Testis (tissue), 2 donors: ENCODE results near the gene PRKAG2.

Experiments used
- CTCF ChIP-seq, 3 experiments: fragments of 450-650 bp in 2 of 3; fragments of 200-600 bp in 1 of 3; sonication (generic) in 1 of 3; IDR thresholded peaks; one replicate each; pipeline ENCODE4 v1.5.1; 2016 to 2019; ENCODE audit warnings: antibody characterized with exemption in 3 of 3, mild to moderate bottlenecking in 2 of 3, moderate library complexity in 1 of 3
- POLR2A ChIP-seq: fragments of 450-650 bp; IDR thresholded peaks from one replicate; pipeline ENCODE4 v1.6.1; 2017; ENCODE audit warnings: antibody characterized with exemption, mild to moderate bottlenecking, moderate library complexity

- TF ChIP-seq CTCF (IDR thresholded peaks at IDR 0.05) (no peak), POLR2A (no peak)
These were observed 132.0 kb downstream of the PRKAG2 start for GRCh38 chr7:151744656-151745638.
